Measurements from ENCODE around the gene PTCHD1.

Gene PTCHD1

GRCh38 chrX:23334848-23335599 lies at the start of gene PTCHD1:
TSS of gene PTCHD1 (plus strand) at chrX:23334849. CDS start at chrX:23334876, 27 bp downstream.
- no peaks in the 10 kb centered on the region; the same call in 1 of the 2 replicates for H3K36me3 ChIP-seq (ENCODE audit: insufficient read depth, low read length)
- H3K9me3 ChIP-seq (ENCODE audit: control insufficient read depth, insufficient read depth, low read length), result no peaks in the 10 kb centered on the region
- peak within 1 kb of the TSS; percentile 81 for H3K9ac ChIP-seq (ENCODE audit: low read depth, low read length)
- H3K4me1 ChIP-seq (ENCODE audit: insufficient read depth, low read length), result peaks cover 10% of the 10 kb centered on the region

- no peak overlapping the region for H3K9ac ChIP-seq (ENCODE audit: low read depth, low read length)
- no peaks in the 10 kb centered on the region for H3K36me3 ChIP-seq (ENCODE audit: insufficient read depth, low read length)
- peaks cover 17% of the 10 kb centered on the region for H3K4me1 ChIP-seq (ENCODE audit: insufficient read depth, low read length)
Observed at GRCh38 chrX:23286731-23287130, 47.9 kb upstream of the PTCHD1 start.

GRCh38 chrX:23287191-23287725 lies 47.4 kb upstream of the PTCHD1 start:
- Histone ChIP-seq H3K9ac (ENCODE audit: low read depth, low read length) (no peak overlapping the region), H3K4me1 (ENCODE audit: insufficient read depth, low read length) (peaks cover 17% of the 10 kb centered on the region), H3K9me3 (ENCODE audit: control insufficient read depth, insufficient read depth, low read length) (no peaks in the 10 kb centered on the region), H3K36me3 (ENCODE audit: insufficient read depth, low read length) (no peaks in the 10 kb centered on the region)

More at GRCh38 chrX:23286731-23287130, 47.9 kb upstream of the PTCHD1 start:
- H3K9me3 ChIP-seq (ENCODE audit: control insufficient read depth, insufficient read depth, low read length), result no peaks in the 10 kb centered on the region

- no peaks in the 10 kb centered on the region for H3K9me3 ChIP-seq (ENCODE audit: control insufficient read depth, insufficient read depth, low read length)
- no peak overlapping the region for H3K9ac ChIP-seq (ENCODE audit: low read depth, low read length)
- H3K4me1 ChIP-seq (ENCODE audit: insufficient read depth, low read length), result no peaks in the 10 kb centered on the region
- H3K36me3 ChIP-seq (ENCODE audit: insufficient read depth, low read length), result no peaks in the 10 kb centered on the region
Observed at GRCh38 chrX:23292354-23292987, 42.2 kb upstream of the PTCHD1 start.

GRCh38 chrX:23292988-23293651 lies 41.5 kb upstream of the PTCHD1 start:
- Histone ChIP-seq H3K9ac (ENCODE audit: low read depth, low read length) (no peak overlapping the region), H3K4me1 (ENCODE audit: insufficient read depth, low read length) (no peaks in the 10 kb centered on the region)

GRCh38 chrX:23304881-23305280 lies 29.8 kb upstream of the PTCHD1 start:
- H3K36me3 ChIP-seq (ENCODE audit: insufficient read depth, low read length), result no peaks in the 10 kb centered on the region
- H3K4me1 ChIP-seq (ENCODE audit: insufficient read depth, low read length), result no peaks in the 10 kb centered on the region
- H3K9me3 ChIP-seq (ENCODE audit: control insufficient read depth, insufficient read depth, low read length), result no peaks in the 10 kb centered on the region
- H3K9ac ChIP-seq (ENCODE audit: low read depth, low read length), result no peak overlapping the region

More at GRCh38 chrX:23292988-23293651, 41.5 kb upstream of the PTCHD1 start:
- Histone ChIP-seq H3K36me3 (ENCODE audit: insufficient read depth, low read length) (no peaks in the 10 kb centered on the region), H3K9me3 (ENCODE audit: control insufficient read depth, insufficient read depth, low read length) (no peaks in the 10 kb centered on the region)

GRCh38 chrX:23311731-23312130 lies 22.9 kb upstream of the PTCHD1 start:
- H3K36me3 ChIP-seq (ENCODE audit: insufficient read depth, low read length), result no peaks in the 10 kb centered on the region
- H3K9me3 ChIP-seq (ENCODE audit: control insufficient read depth, insufficient read depth, low read length), result no peaks in the 10 kb centered on the region
- no peaks in the 10 kb centered on the region for H3K4me1 ChIP-seq (ENCODE audit: insufficient read depth, low read length)
- H3K9ac ChIP-seq (ENCODE audit: low read depth, low read length), result no peak overlapping the region

GRCh38 chrX:23312136-23312535 lies 22.5 kb upstream of the PTCHD1 start:
- no peaks in the 10 kb centered on the region for H3K36me3 ChIP-seq (ENCODE audit: insufficient read depth, low read length)
- H3K9ac ChIP-seq (ENCODE audit: low read depth, low read length), result no peak overlapping the region
- H3K9me3 ChIP-seq (ENCODE audit: control insufficient read depth, insufficient read depth, low read length), result no peaks in the 10 kb centered on the region
- H3K4me1 ChIP-seq (ENCODE audit: insufficient read depth, low read length), result no peaks in the 10 kb centered on the region

GRCh38 chrX:23317799-23318724 lies 16.6 kb upstream of the PTCHD1 start:
- no peaks in the 10 kb centered on the region for H3K9me3 ChIP-seq (ENCODE audit: control insufficient read depth, insufficient read depth, low read length)
- no peaks in the 10 kb centered on the region for H3K4me1 ChIP-seq (ENCODE audit: insufficient read depth, low read length)
- no peaks in the 10 kb centered on the region for H3K36me3 ChIP-seq (ENCODE audit: insufficient read depth, low read length)
- H3K9ac ChIP-seq (ENCODE audit: low read depth, low read length), result no peak overlapping the region

GRCh38 chrX:23327104-23327503 lies 7.5 kb upstream of the PTCHD1 start:
- Histone ChIP-seq H3K9me3 (ENCODE audit: control insufficient read depth, insufficient read depth, low read length) (no peaks in the 10 kb centered on the region), H3K9ac (ENCODE audit: low read depth, low read length) (no peak overlapping the region), H3K36me3 (ENCODE audit: insufficient read depth, low read length) (no peaks in the 10 kb centered on the region), H3K4me1 (ENCODE audit: insufficient read depth, low read length) (no peaks in the 10 kb centered on the region; the same call in none of the 2 replicates)

- no peaks in the 10 kb centered on the region; the same call in 1 of the 2 replicates for H3K4me1 ChIP-seq (ENCODE audit: insufficient read depth, low read length)
- H3K9ac ChIP-seq (ENCODE audit: low read depth, low read length), result peak overlapping the region; percentile 81
- H3K9me3 ChIP-seq (ENCODE audit: control insufficient read depth, insufficient read depth, low read length), result no peaks in the 10 kb centered on the region
- no peaks in the 10 kb centered on the region for H3K36me3 ChIP-seq (ENCODE audit: insufficient read depth, low read length)
Observed at GRCh38 chrX:23331701-23332100, 2.9 kb upstream of the PTCHD1 start.

- Histone ChIP-seq H3K9ac (ENCODE audit: low read depth, low read length) (peak overlapping the region; percentile 81), H3K36me3 (ENCODE audit: insufficient read depth, low read length) (no peaks in the 10 kb centered on the region), H3K9me3 (ENCODE audit: control insufficient read depth, insufficient read depth, low read length) (no peaks in the 10 kb centered on the region), H3K4me1 (ENCODE audit: insufficient read depth, low read length) (peaks cover under 1% of the 10 kb centered on the region)
Observed at GRCh38 chrX:23332101-23332887, 2.4 kb upstream of the PTCHD1 start.
